NB4 (cell line): ENCODE data around the gene ZBTB7C.
"Not testable (repeated sequence)": the region's sequence is repeated elsewhere in the genome, so short reads cannot be mapped to it uniquely, and the experiment has no call there.

Experiments
- CTCF ChIP-seq: IDR thresholded peaks from one replicate; pipeline ENCODE4 v1.5.1; 2012; ENCODE audit warnings: low read depth, low read length
- MAX ChIP-seq: IDR thresholded peaks from 2 replicates; pipeline ENCODE4 v1.6.1; 2011; ENCODE audit warnings: low read depth, low read length
- POLR2A ChIP-seq: IDR thresholded peaks from 2 replicates; pipeline ENCODE4 v1.6.1; 2011; ENCODE audit warnings: mild to moderate bottlenecking; ENCODE audit not compliant: insufficient read length; ENCODE audit errors: extremely low read depth

- not testable (repeated sequence) for TF ChIP-seq CTCF, MAX, POLR2A
These were observed 125.2 kb downstream of the ZBTB7C start for GRCh38 chr18:48284011-48284410.
